Hepatocyte (in vitro differentiated cells): ENCODE results near the gene C1orf56. TPM values are rescaled to one million over a fixed set of nuclear protein-coding genes. Genes with fewer than 3 reads are reported as not detected.

Experiments
- DNase-seq: peaks from one replicate; pipeline ENCODE4 v3.0.0-alpha.2; 2016; ENCODE audit warnings: low spot score
- H2AFZ ChIP-seq: fragments of 200-600 bp; sonication (generic); 2 replicates; pipeline ENCODE4 v1.6.0; 2016; ENCODE audit warnings: antibody characterized with exemption, mild to moderate bottlenecking
- H3K27ac ChIP-seq: fragments of 200-600 bp; sonication (generic); 2 replicates; pipeline ENCODE4 v1.5.1; 2016; ENCODE audit warnings: mild to moderate bottlenecking
- H3K27me3 ChIP-seq: fragments of 200-600 bp; sonication (generic); 2 replicates; pipeline ENCODE4 v1.6.1; 2016
- H3K36me3 ChIP-seq: fragments of 200-600 bp; sonication (generic); replicated peaks from 2 replicates; pipeline ENCODE4 v1.5.1; 2016; ENCODE audit warnings: low read depth; ENCODE audit not compliant: insufficient read depth
- H3K4me1 ChIP-seq: fragments of 200-600 bp; sonication (generic); 2 replicates; pipeline ENCODE4 v1.5.1; 2016; ENCODE audit warnings: mild to moderate bottlenecking, moderate library complexity; ENCODE audit not compliant: insufficient read depth
- H3K4me2 ChIP-seq: fragments of 200-600 bp; sonication (generic); 2 replicates; pipeline ENCODE4 v1.6.0; 2016
- H3K4me3 ChIP-seq: fragments of 200-600 bp; sonication (generic); 2 replicates; pipeline ENCODE4 v1.5.1; 2016; ENCODE audit warnings: mild to moderate bottlenecking
- H3K79me2 ChIP-seq: fragments of 200-600 bp; sonication (generic); 2 replicates; pipeline ENCODE4 v1.6.0; 2017; ENCODE audit warnings: mild to moderate bottlenecking
- H3K9me2 ChIP-seq: fragments of 200-600 bp; sonication (generic); replicated peaks from 2 replicates; pipeline ENCODE4 v1.6.0; 2017; ENCODE audit warnings: mild to moderate bottlenecking; ENCODE audit not compliant: insufficient read depth
- H3K9me3 ChIP-seq: fragments of 200-600 bp; sonication (generic); 2 replicates; pipeline ENCODE4 v1.5.1; 2016; ENCODE audit warnings: low read depth, mild to moderate bottlenecking
- H4K20me1 ChIP-seq: fragments of 200-600 bp; sonication (generic); 2 replicates; pipeline ENCODE4 v1.6.0; 2016; ENCODE audit warnings: mild to moderate bottlenecking; ENCODE audit not compliant: insufficient read depth, poor library complexity, severe bottlenecking
- EZH2 ChIP-seq: fragments of 200-600 bp; sonication (generic); IDR thresholded peaks from 2 replicates; pipeline ENCODE4 v1.6.1; 2016; ENCODE audit warnings: antibody characterized with exemption, mild to moderate bottlenecking, borderline replicate concordance
- EZH2phosphoT487 ChIP-seq: fragments of 200-600 bp; sonication (generic); IDR thresholded peaks from one replicate; pipeline ENCODE4 v1.6.1; 2018; ENCODE audit warnings: antibody characterized with exemption, mild to moderate bottlenecking, low read depth, moderate library complexity; ENCODE audit not compliant: unreplicated experiment, severe bottlenecking
- WGBS: methylation state at CpG from one replicate; pipeline ENCODE4 v1.1.6; 2016; ENCODE audit warnings: low lambda C conversion rate; ENCODE audit errors: missing lambda C conversion rate; 5-methylcytosine and 5-hydroxymethylcytosine counted together
- polyA plus RNA-seq: library from polyadenylated mRNA; unstranded; fragments of >200 nt; fragmentation: Nextera tagmentation; extraction: Ambion mirVana; gene quantifications from 2 replicates; pipeline ENCODE4 v1.2.1, GENCODE V29; 2016
- total RNA-seq: library from RNA; depleted of rRNA; stranded (reverse); fragments of >200 nt; gene quantifications from 2 replicates; pipeline ENCODE4 v1.2.3, GENCODE V29; 2014
- TF ChIP-seq, protein P1 (sequence below): fragments of 200-600 bp; sonication (generic); IDR thresholded peaks from 2 replicates; pipeline ENCODE4 v1.5.1; 2016; ENCODE audit warnings: antibody characterized with exemption, mild to moderate bottlenecking; ENCODE audit not compliant: poor library complexity

The C1orf56 gene
- total and polyA plus RNA-seq, 2 experiments from 2014 or later, result 2.9 to 8.3 TPM

DNA sequence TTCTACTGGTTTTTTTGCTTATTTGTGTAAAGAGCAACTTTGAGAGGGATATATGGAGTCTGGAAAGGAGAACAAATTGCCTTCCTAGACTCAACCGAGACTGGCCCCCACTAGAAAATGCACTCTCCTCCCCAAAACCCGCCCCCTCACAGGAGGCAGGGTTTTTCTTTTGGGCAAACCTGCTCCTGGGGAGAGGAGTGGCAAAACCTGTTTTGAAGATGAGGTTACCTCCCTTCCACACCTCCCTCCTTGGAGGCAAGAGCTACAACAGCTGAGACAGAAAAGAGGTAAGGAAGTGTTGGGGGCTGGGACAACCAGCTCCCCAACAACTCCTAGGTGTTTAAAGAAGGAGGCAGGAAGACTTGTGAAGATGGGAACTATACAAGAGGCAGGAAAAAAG, 11.2 kb upstream of the C1orf56 start, which contains the start of gene BNIPL:
Gene BNIPL (plus strand): TSS at position 231 of the 400 bp plus-strand sequence. CDS start 140 bp downstream, at position 371.
- Histone ChIP-seq H3K27me3 (no peaks in the 10 kb centered on the region), H4K20me1 (no peaks in the 10 kb centered on the region), H3K79me2 (no peaks in the 10 kb centered on the region), H3K4me3 (no peak within 1 kb of the TSS), H2AFZ (no peak within 1 kb of the TSS), H3K9me3 (no peaks in the 10 kb centered on the region), H3K36me3 (no peaks in the 10 kb centered on the region), H3K4me2 (no peak within 1 kb of the TSS), H3K27ac (no peak within 1 kb of the TSS), H3K9me2 (no peaks in the 10 kb centered on the region), H3K4me1 (no peaks in the 10 kb centered on the region)
- WGBS, result 47% methylated on average over 2 of the region's 2 CpGs
- TF ChIP-seq, protein P1, sequence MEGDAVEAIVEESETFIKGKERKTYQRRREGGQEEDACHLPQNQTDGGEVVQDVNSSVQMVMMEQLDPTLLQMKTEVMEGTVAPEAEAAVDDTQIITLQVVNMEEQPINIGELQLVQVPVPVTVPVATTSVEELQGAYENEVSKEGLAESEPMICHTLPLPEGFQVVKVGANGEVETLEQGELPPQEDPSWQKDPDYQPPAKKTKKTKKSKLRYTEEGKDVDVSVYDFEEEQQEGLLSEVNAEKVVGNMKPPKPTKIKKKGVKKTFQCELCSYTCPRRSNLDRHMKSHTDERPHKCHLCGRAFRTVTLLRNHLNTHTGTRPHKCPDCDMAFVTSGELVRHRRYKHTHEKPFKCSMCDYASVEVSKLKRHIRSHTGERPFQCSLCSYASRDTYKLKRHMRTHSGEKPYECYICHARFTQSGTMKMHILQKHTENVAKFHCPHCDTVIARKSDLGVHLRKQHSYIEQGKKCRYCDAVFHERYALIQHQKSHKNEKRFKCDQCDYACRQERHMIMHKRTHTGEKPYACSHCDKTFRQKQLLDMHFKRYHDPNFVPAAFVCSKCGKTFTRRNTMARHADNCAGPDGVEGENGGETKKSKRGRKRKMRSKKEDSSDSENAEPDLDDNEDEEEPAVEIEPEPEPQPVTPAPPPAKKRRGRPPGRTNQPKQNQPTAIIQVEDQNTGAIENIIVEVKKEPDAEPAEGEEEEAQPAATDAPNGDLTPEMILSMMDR, result no peak
- TF ChIP-seq EZH2, result no peak
- no peak for DNase-seq

DNA sequence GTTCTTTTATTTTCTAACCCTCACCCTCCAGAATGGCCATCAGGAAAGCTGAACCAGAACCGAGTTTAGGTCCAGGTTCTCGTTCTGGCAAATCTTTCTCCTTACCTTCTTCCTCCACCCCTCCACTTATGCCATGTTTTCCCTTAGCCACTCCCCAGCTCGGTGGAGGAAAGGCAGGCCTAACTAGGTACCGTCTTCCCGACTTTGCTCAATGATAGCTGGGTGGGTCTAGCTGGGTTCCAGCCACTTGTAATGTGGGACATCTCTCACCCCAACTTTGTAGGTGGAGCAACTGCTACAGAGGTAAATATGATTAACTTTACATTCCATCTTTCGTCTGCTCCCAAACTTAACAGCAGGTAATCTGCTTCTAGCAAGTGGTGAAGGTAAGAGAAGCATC, 10.5 kb upstream of the C1orf56 start:
- no peak overlapping the region for H2AFZ ChIP-seq
- no peaks in the 10 kb centered on the region for H3K79me2 ChIP-seq
- no peak for DNase-seq
- H3K36me3 ChIP-seq, result no peaks in the 10 kb centered on the region
- no peak overlapping the region for H3K4me2 ChIP-seq
- no peaks in the 10 kb centered on the region for H4K20me1 ChIP-seq
- 84% methylated on average over 6 of the region's 6 CpGs for WGBS
- H3K9me3 ChIP-seq, result no peaks in the 10 kb centered on the region
- H3K27ac ChIP-seq, result no peak overlapping the region
- TF ChIP-seq, protein P1, result no peak
- TF ChIP-seq EZH2phosphoT487 (no peak), EZH2 (no peak)
- no peaks in the 10 kb centered on the region for H3K4me1 ChIP-seq
- H3K27me3 ChIP-seq, result no peaks in the 10 kb centered on the region
- no peak overlapping the region for H3K4me3 ChIP-seq
- no peaks in the 10 kb centered on the region for H3K9me2 ChIP-seq

DNA sequence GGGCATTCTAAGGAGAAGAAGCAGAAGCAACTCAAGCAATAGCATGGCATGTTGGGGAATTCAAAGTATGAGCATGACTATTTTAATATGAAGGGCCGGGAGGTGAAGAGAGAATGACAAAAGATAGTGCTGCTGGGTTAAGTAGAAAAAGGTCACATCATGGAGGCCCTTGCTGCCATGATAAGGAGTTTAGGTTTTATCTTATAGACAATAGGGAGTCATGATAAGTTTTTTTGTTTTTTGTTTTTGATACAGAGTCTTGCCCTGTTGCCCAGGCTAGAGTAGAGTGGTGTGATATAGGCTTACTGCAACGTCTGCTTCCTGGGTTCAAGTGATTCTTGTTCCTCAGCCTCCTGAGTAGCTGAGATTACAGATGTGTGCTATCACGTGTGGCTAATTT, 8.0 kb upstream of the C1orf56 start:
- Histone ChIP-seq H3K79me2 (no peaks in the 10 kb centered on the region), H3K9me3 (no peaks in the 10 kb centered on the region), H3K4me2 (no peak overlapping the region), H3K9me2 (no peaks in the 10 kb centered on the region), H3K27ac (no peak overlapping the region), H3K27me3 (no peaks in the 10 kb centered on the region), H3K36me3 (no peaks in the 10 kb centered on the region), H4K20me1 (no peaks in the 10 kb centered on the region), H3K4me3 (no peak overlapping the region), H2AFZ (no peak overlapping the region), H3K4me1 (no peaks in the 10 kb centered on the region)
- no peak for DNase-seq
- 85% methylated on average over 3 of the region's 3 CpGs for WGBS
- TF ChIP-seq EZH2phosphoT487, result no peak
- TF ChIP-seq, protein P1, result no peak
- TF ChIP-seq EZH2, result no peak

DNA sequence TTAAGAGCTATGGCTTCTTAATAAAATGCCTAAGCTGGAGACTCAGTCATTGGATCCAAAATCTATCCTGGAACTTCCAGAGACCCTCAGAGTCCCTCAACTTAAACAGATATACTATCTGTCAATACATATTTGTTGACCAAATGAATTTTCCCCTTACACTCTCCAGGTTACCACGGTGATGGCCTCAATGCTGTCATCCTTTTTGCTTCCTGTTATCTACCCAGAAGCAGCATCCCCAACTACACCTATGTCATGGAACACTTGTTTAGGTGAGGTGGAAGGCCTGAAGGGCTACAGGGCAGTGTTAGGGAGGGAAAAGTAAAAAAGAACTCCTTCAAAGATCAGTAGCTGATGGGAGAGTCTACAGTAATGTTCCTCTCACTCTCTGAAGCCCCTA, 4.4 kb upstream of the C1orf56 start:
- H2AFZ ChIP-seq, result no peak overlapping the region
- no peaks in the 10 kb centered on the region for H4K20me1 ChIP-seq
- H3K4me1 ChIP-seq, result no peaks in the 10 kb centered on the region
- 100% methylated on average over 1 of the region's 1 CpG for whole genome bisulfite sequencing
- no peak overlapping the region for H3K4me3 ChIP-seq
- H3K4me2 ChIP-seq, result no peak overlapping the region
- H3K79me2 ChIP-seq, result no peaks in the 10 kb centered on the region
- H3K36me3 ChIP-seq, result no peaks in the 10 kb centered on the region
- DNase-seq, result no peak
- H3K9me2 ChIP-seq, result no peaks in the 10 kb centered on the region
- no peaks in the 10 kb centered on the region for H3K9me3 ChIP-seq
- TF ChIP-seq, protein P1, result no peak
- TF ChIP-seq EZH2phosphoT487 (no peak), EZH2 (no peak)
- no peaks in the 10 kb centered on the region for H3K27me3 ChIP-seq
- no peak overlapping the region for H3K27ac ChIP-seq
